K562 (cell line): ENCODE measurements around the gene TMEM154. TPM values are rescaled to one million over a fixed set of nuclear protein-coding genes. Genes with fewer than 3 reads are reported as not detected.

Experiments
- ATAC-seq: fragments of 200-7000 bp; cut with Tn5 transposase; 3 replicates; pipeline ENCODE4 v1.9.1; 2020; ENCODE audit warnings: moderate library complexity
- BruUV-seq: library from RNA; stranded (reverse); fragments of 400-500 nt; replicated peaks from 2 replicates; lab custom pipeline; 2021; lab: Mats Ljungman, UMichigan
- CTCF ChIA-PET: fragments of 300-600 bp; formaldehyde crosslinking; extraction: SDS; loops from one replicate; lab custom pipeline; 2021; ENCODE audit warnings: low intra/inter-chr PET ratio; lab: Yijun Ruan, JAX
- POLR2A ChIA-PET: fragments of 300-600, 350-650 bp; sonication (Branson Sonifier 250); formaldehyde crosslinking; extraction: SDS; loops from one replicate; lab custom pipeline; 2021; ENCODE audit warnings: antibody characterized with exemption, inconsistent platforms; lab: Yijun Ruan, JAX
- DNase-seq, 4 experiments: peaks; one replicate each; pipeline versions ENCODE4 v3.0.0 to v3.0.0-alpha.2; 2011 to 2018; ENCODE audit warnings: low spot score in 3 of 4, mixed read lengths in 3 of 4; ENCODE audit errors: extremely low read depth in 1 of 4
- FAIRE-seq: peaks from 2 replicates; lab custom pipeline; 2011; peaks lifted over from hg19 to GRCh38; lab: Jason Lieb, UNC
- H2AFZ ChIP-seq: 2 replicates; pipeline ENCODE4 v1.6.0; 2011; ENCODE audit warnings: low read depth, low read length, control low read depth, inconsistent platforms
- H3K27ac ChIP-seq: fragments of 200-600 bp; 3 replicates; pipeline ENCODE4 v1.8.0; 2011; ENCODE audit warnings: low read depth, mild to moderate bottlenecking, control low read depth, inconsistent platforms, low read length, moderate library complexity, mixed read lengths; ENCODE audit errors: extremely low read depth
- H3K27me3 ChIP-seq, 2 experiments: fragments of 300-600 bp in 1 of 2; 2 replicates in 1 of 2; 3 replicates in 1 of 2; pipeline versions ENCODE4 v1.6.0 to v1.8.0; 2011; ENCODE audit warnings: inconsistent platforms in 2 of 2, low read length in 2 of 2, mild to moderate bottlenecking in 1 of 2, mixed read lengths in 1 of 2, moderate library complexity in 1 of 2; ENCODE audit not compliant: control insufficient read depth in 2 of 2, insufficient read depth in 2 of 2
- H3K36me3 ChIP-seq: fragments of 300-600 bp; 3 replicates; pipeline ENCODE4 v1.8.0; 2011; ENCODE audit warnings: mild to moderate bottlenecking, low read length, inconsistent platforms; ENCODE audit not compliant: control insufficient read depth, insufficient read depth
- H3K4me1 ChIP-seq, 2 experiments: fragments of 200-600 bp in 1 of 2; replicated peaks in 1 of 2; 2 replicates in 1 of 2; 3 replicates in 1 of 2; pipeline versions ENCODE4 v1.5.1 to v1.8.0; 2011; ENCODE audit warnings: inconsistent platforms in 2 of 2, low read length in 2 of 2, mild to moderate bottlenecking in 1 of 2, mixed read lengths in 1 of 2, moderate library complexity in 1 of 2; ENCODE audit not compliant: control insufficient read depth in 2 of 2, insufficient read depth in 2 of 2
- H3K4me2 ChIP-seq: 2 replicates; pipeline ENCODE4 v1.6.1; 2011; ENCODE audit warnings: low read length, control low read depth, inconsistent platforms, mixed read lengths; ENCODE audit not compliant: insufficient read depth
- H3K4me3 ChIP-seq: fragments of 200-600 bp; sonication (generic), shearing (Covaris generic); 2 replicates; pipeline ENCODE4 v1.5.1; 2016; ENCODE audit warnings: control low read depth, inconsistent platforms
- H3K79me2 ChIP-seq: fragments of 200-600 bp; 3 replicates; pipeline ENCODE4 v1.8.0; 2011; ENCODE audit warnings: low read length, inconsistent platforms; ENCODE audit not compliant: control insufficient read depth, insufficient read depth
- H3K9ac ChIP-seq, 2 experiments: 2 replicates each; pipeline versions ENCODE4 v1.6.0 to v1.6.1; 2011; ENCODE audit warnings: low read depth in 2 of 2, low read length in 2 of 2, control low read depth in 1 of 2, inconsistent platforms in 1 of 2, mild to moderate bottlenecking in 1 of 2, mixed read lengths in 1 of 2; ENCODE audit not compliant: insufficient read depth in 1 of 2
- H3K9me1 ChIP-seq: one replicate; pipeline ENCODE4 v1.6.0; 2011; ENCODE audit warnings: inconsistent platforms, mild to moderate bottlenecking, low read length, moderate library complexity; ENCODE audit not compliant: control insufficient read depth, insufficient read depth
- H3K9me3 ChIP-seq: replicated peaks from 2 replicates; pipeline ENCODE4 v1.5.1; 2011; ENCODE audit warnings: low read depth, low read length, inconsistent platforms; ENCODE audit not compliant: control insufficient read depth, insufficient read depth
- H4K20me1 ChIP-seq: replicated peaks from 2 replicates; pipeline ENCODE4 v1.6.1; 2011; ENCODE audit warnings: low read length, inconsistent platforms, mixed read lengths; ENCODE audit not compliant: control insufficient read depth, insufficient read depth
- CBFA2T3 ChIP-seq: fragments of 450-650 bp; IDR thresholded peaks from 2 replicates; pipeline ENCODE4 v1.6.1; 2017
- COPS2 ChIP-seq: fragments of 450-650 bp; conservative IDR thresholded peaks from 2 replicates; pipeline ENCODE4 v1.6.1; 2016; ENCODE audit warnings: mild to moderate bottlenecking, moderate library complexity
- DPF2 ChIP-seq: fragments of 450-650 bp; IDR thresholded peaks from 2 replicates; pipeline ENCODE4 v1.6.1; 2016
- ETV5 ChIP-seq: sonication (generic); formaldehyde crosslinking; IDR thresholded peaks from 2 replicates; pipeline ENCODE4 v1.4.0; 2020; ENCODE audit warnings: low read depth, mild to moderate bottlenecking, missing genetic modification reagents
- KAT7 ChIP-seq: sonication (generic); formaldehyde crosslinking; IDR thresholded peaks from 2 replicates; pipeline ENCODE4 v1.8.0; 2022; ENCODE audit warnings: missing genetic modification reagents, mild to moderate bottlenecking, borderline replicate concordance
- MCM5 ChIP-seq: fragments of 450-650 bp; IDR thresholded peaks from 2 replicates; pipeline ENCODE4 v1.6.1; 2016; ENCODE audit warnings: low read depth
- MTA2 ChIP-seq: fragments of 450-650 bp; IDR thresholded peaks from 2 replicates; pipeline ENCODE4 v1.6.1; 2016; ENCODE audit warnings: low read depth
- SMARCA4 ChIP-seq: fragments of 450-650 bp; IDR thresholded peaks from 2 replicates; pipeline ENCODE4 v1.6.1; 2016
- SNIP1 ChIP-seq: fragments of 450-650 bp; IDR thresholded peaks from 2 replicates; pipeline ENCODE4 v1.7.1; 2017; ENCODE audit warnings: low read depth, mild to moderate bottlenecking
- SP1 ChIP-seq: sonication (generic); formaldehyde crosslinking; IDR thresholded peaks from 2 replicates; pipeline ENCODE4 v1.8.1; 2022; ENCODE audit warnings: mild to moderate bottlenecking, missing genetic modification reagents
- ZNF146 ChIP-seq: IDR thresholded peaks from one replicate; pipeline ENCODE4 v1.6.1; 2018; ENCODE audit warnings: missing compliant biosample characterization; ENCODE audit not compliant: unreplicated experiment
- ZNF431 ChIP-seq: sonication (generic); formaldehyde crosslinking; IDR thresholded peaks from 2 replicates; pipeline ENCODE4 v1.8.0; 2022; ENCODE audit warnings: mild to moderate bottlenecking, missing genetic modification reagents
- ZNF77 ChIP-seq: fragments of 250-450 bp; sonication (Bioruptor Pico); IDR thresholded peaks from 2 replicates; pipeline ENCODE4 v1.5.0; 2020
- WGBS: fragments of 100-300 bp; shearing (Covaris generic); methylation state at CpG from one replicate; pipeline ENCODE4 v1.1.6; 2016; ENCODE audit warnings: low coverage, mixed read lengths; ENCODE audit not compliant: insufficient coverage; ENCODE audit errors: missing lambda C conversion rate; 5-methylcytosine and 5-hydroxymethylcytosine counted together
- in situ Hi-C: fragments of 300-500 bp; cut with MboI; formaldehyde crosslinking; loops from 4 replicates; pipeline ENCODE4 v1.15.0; 2018; ENCODE audit warnings: inconsistent platforms, mixed read lengths
- intact Hi-C: fragments of 100-400 bp; cut with micrococcal nuclease; formaldehyde crosslinking; loops from 2 replicates; pipeline ENCODE4 v1.14.2; 2022
- polyA plus RNA-seq, 8 experiments: library from polyadenylated mRNA; depleted of rRNA in 4 of 8; stranded (reverse) in 5 of 8; unstranded in 3 of 8; fragments of >200 nt; fragmentation: Nextera tagmentation in 2 of 8; fragmentation: Illumina TruSeq in 1 of 8; extraction: Ambion mirVana in 2 of 8; extraction: Trizol in 1 of 8; gene quantifications; 2 replicates each; pipeline versions ENCODE4 v1.2.1 to v1.2.3, GENCODE V29; 2011 to 2014; ENCODE audit warnings: inconsistent platforms in 1 of 8, missing spikeins in 1 of 8
- total RNA-seq, 7 experiments: library from RNA; depleted of rRNA in 6 of 7; stranded (reverse); fragments of >200 nt in 6 of 7; fragmentation: Illumina TruSeq in 2 of 7; extraction: Trizol in 2 of 7; gene quantifications; 2 replicates each; pipeline versions ENCODE4 v1.2.1 to v1.2.3, GENCODE V29; 2011 to 2021; ENCODE audit warnings: low replicate concordance in 1 of 7
- TF ChIP-seq, protein P1 (sequence below): fragments of 450-650 bp; formaldehyde crosslinking; IDR thresholded peaks from 2 replicates; pipeline ENCODE4 v1.4.0; 2020; ENCODE audit warnings: mild to moderate bottlenecking, moderate library complexity
- TF ChIP-seq, protein P2 (sequence below), 2 experiments: fragments of 450-650 bp in 1 of 2; sonication (generic) in 1 of 2; formaldehyde crosslinking in 1 of 2; IDR thresholded peaks; 2 replicates each; pipeline versions ENCODE4 v1.7.1 to v1.9.0; 2016 to 2022; ENCODE audit warnings: inconsistent platforms in 1 of 2, mild to moderate bottlenecking in 1 of 2, missing genetic modification reagents in 1 of 2

Gene TMEM154
- total and polyA plus RNA-seq, 9 of the 15 experiments (the other 6 are each of a cell fraction or from before 2014, with no cell fraction given), result 0.13 to 1.8 (median 0.58) TPM

DNA sequence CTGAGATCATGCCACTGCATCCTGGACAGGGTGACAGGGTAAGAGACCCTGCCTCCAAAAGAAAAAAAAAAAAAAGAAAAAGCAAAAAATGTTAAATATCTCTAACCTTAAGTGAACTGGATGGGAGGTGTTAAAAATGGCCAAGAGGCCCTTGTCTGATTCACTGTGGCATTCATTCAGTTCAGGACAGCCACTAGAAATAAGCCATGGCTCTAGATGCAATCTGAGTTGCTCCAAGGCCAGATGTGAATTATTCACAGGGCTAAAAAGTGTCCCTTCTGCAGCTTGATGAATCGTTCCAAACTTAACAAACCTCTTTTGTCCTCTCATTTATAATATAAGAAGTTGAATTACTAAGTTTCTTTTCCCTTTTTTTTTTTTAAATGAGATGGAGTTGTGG is 80.2 kb downstream of the TMEM154 start (continued):
- TF ChIP-seq MTA2, result no peak
- TF ChIP-seq ZNF431 (CRISPR knock-in tag), result no peak
- no peak for TF ChIP-seq SP1
- no peak for TF ChIP-seq ETV5 (CRISPR knock-in tag)
- TF ChIP-seq CBFA2T3, result no peak
- TF ChIP-seq ZNF146, result no peak
- TF ChIP-seq, protein P1, sequence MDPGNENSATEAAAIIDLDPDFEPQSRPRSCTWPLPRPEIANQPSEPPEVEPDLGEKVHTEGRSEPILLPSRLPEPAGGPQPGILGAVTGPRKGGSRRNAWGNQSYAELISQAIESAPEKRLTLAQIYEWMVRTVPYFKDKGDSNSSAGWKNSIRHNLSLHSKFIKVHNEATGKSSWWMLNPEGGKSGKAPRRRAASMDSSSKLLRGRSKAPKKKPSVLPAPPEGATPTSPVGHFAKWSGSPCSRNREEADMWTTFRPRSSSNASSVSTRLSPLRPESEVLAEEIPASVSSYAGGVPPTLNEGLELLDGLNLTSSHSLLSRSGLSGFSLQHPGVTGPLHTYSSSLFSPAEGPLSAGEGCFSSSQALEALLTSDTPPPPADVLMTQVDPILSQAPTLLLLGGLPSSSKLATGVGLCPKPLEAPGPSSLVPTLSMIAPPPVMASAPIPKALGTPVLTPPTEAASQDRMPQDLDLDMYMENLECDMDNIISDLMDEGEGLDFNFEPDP (CRISPR knock-in tag), result no peak

DNA sequence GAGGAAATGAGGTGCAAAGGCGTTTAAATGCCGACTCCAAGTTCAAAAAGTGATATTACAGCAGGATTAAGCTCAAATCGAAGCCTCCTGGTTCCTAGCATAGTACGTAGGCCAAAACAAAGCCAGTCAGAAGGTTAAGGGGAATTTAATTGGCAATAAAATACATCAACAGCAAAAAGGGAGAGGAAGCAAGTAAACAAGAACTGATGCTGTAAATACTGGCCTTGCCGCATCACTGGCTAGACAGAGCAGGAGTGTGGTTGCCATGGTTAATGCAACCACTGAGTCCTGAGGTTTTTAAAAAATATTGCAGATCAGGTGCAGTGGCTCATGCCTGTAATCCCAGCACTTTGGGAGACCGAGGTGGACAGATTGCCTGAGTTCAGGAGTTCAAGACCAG is 80.7 kb downstream of the TMEM154 start:
- FAIRE-seq (no peak), ATAC-seq (no peak), DNase-seq (no peak)
- 0% methylated on average over 6 of the region's 6 CpGs for WGBS
- intact Hi-C loops, result no loop called here
- no peaks in the 10 kb centered on the region for H3K79me2 ChIP-seq
- no peaks in the 10 kb centered on the region for H3K36me3 ChIP-seq
- peaks cover 7 to 34% of the 10 kb centered on the region in 2 experiments; a peak in 3 of 5 replicates for H3K27me3 ChIP-seq
- ChIA-PET CTCF (no interaction called here), POLR2A (no interaction called here)
- in situ Hi-C loops, result no loop called here
- no peak overlapping the region for H3K27ac ChIP-seq
- H3K9me1 ChIP-seq, result no peaks in the 10 kb centered on the region
- no peaks in the 10 kb centered on the region; the same call in 1 of the 2 replicates for H4K20me1 ChIP-seq
- H2AFZ ChIP-seq, result no peak overlapping the region
- no TSS peak for BruUV-seq
- no peak overlapping the region for H3K4me2 ChIP-seq
- no peak overlapping the region for H3K4me3 ChIP-seq
- no peaks in the 10 kb centered on the region for H3K9me3 ChIP-seq
- no peaks in the 10 kb centered on the region for H3K4me1 ChIP-seq
- H3K9ac ChIP-seq, result no peak overlapping the region
- TF ChIP-seq SMARCA4, result no peak
- TF ChIP-seq MCM5, result no peak
- no peak for TF ChIP-seq ZNF77 (CRISPR knock-in tag)
- TF ChIP-seq KAT7, result no peak
- TF ChIP-seq DPF2, result no peak
- TF ChIP-seq COPS2, result no peak
- TF ChIP-seq, protein P2, sequence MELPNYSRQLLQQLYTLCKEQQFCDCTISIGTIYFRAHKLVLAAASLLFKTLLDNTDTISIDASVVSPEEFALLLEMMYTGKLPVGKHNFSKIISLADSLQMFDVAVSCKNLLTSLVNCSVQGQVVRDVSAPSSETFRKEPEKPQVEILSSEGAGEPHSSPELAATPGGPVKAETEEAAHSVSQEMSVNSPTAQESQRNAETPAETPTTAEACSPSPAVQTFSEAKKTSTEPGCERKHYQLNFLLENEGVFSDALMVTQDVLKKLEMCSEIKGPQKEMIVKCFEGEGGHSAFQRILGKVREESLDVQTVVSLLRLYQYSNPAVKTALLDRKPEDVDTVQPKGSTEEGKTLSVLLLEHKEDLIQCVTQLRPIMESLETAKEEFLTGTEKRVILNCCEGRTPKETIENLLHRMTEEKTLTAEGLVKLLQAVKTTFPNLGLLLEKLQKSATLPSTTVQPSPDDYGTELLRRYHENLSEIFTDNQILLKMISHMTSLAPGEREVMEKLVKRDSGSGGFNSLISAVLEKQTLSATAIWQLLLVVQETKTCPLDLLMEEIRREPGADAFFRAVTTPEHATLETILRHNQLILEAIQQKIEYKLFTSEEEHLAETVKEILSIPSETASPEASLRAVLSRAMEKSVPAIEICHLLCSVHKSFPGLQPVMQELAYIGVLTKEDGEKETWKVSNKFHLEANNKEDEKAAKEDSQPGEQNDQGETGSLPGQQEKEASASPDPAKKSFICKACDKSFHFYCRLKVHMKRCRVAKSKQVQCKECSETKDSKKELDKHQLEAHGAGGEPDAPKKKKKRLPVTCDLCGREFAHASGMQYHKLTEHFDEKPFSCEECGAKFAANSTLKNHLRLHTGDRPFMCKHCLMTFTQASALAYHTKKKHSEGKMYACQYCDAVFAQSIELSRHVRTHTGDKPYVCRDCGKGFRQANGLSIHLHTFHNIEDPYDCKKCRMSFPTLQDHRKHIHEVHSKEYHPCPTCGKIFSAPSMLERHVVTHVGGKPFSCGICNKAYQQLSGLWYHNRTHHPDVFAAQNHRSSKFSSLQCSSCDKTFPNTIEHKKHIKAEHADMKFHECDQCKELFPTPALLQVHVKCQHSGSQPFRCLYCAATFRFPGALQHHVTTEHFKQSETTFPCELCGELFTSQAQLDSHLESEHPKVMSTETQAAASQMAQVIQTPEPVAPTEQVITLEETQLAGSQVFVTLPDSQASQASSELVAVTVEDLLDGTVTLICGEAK (IDR thresholded peaks at IDR 0.05), result no peak
- TF ChIP-seq, protein P2 (CRISPR knock-in tag; IDR thresholded peaks at IDR 0.05), result no peak
- TF ChIP-seq SNIP1, result no peak
